Stimulated activated CD4-positive, alpha-beta T cell treated with anti-CD3 and anti-CD28 coated beads, Interleukin-15, amount 100 ng/mL, for 1 hour (primary cell): ENCODE results near the gene PACS2.

ENCODE experiments used
- DNase-seq, 2 donors: peaks; one replicate each; pipeline ENCODE4 v3.0.0-alpha.2; 2020; ENCODE audit warnings: low read depth in 1 of 2, low spot score in 1 of 2

PACS2 gene

DNA sequence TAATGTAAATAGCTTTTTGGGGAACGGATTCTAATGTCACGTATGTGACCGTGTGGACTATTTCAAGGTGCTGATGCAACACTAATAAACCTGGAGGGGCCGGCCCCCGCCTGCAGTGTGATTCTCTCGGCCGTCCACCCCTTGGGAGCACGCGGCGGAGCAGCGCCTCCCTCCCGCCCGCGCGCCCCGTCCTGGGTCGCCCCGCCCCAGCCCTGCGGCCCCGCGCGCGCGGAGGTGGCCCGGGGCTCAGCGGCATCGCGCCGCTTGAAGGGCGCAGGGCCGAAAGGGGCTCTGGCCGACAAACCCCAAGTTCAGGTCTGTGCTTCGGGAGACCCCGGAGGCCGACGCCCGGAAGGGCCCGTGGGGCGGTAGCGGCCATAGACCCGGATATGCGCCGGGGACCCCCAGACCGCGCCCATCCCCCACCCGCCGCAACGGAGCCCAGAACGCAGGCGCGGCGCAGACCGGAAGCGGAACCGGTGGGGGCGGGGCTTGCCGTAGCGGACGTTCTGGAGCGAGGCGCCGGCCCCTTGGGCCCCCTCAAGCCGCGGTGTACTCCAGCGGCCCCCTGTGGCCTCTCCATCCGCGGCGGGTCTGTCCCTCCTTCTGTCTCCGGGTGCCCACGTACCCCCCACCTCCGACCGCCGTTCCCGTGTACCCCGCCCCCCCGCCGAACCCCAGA, 83.6 kb downstream of the PACS2 start, which contains the start of gene TEX22:
Gene TEX22 (plus strand): TSS at position 495 of the 682 bp plus-strand sequence. CDS start 803 bp downstream, outside the sequence.
- peak; percentile 81 to 94 for DNase-seq

GRCh38 chr14:105398726-105399465, 84.3 kb downstream of the PACS2 start:
- DNase-seq: no peak

GRCh38 chr14:105399466-105399775, 84.9 kb downstream of the PACS2 start:
- no peak for DNase-seq

- DNase-seq: no peak
Measured at GRCh38 chr14:105400016-105400415, 85.5 kb downstream of the PACS2 start.

DNA sequence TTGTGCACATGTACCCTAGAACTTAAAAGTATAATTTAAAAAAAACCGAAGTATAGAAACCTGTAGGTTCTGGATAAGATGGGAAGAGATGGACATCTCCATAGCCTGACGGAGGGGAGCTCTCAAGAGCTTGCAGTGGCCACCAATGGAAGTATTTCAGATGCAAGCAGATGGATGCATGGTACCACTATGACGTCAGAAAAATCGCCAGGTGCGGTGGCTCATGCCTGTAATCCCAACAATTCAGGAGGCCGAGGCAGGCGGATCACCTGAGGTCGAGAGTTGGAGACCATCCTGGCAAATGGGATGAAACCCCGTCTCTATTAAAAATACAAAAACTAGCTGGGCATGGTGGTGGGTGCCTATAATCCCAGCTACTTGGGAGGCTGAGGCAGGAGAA, 87.2 kb downstream of the PACS2 start:
- no peak for DNase-seq

- DNase-seq: no peak
Measured at GRCh38 chr14:105408592-105408991, 94.0 kb downstream of the PACS2 start.

- no peak for DNase-seq
Measured at GRCh38 chr14:105409364-105409763, 94.8 kb downstream of the PACS2 start.

GRCh38 chr14:105410642-105411016, 96.1 kb downstream of the PACS2 start:
- DNase-seq: no peak

DNA sequence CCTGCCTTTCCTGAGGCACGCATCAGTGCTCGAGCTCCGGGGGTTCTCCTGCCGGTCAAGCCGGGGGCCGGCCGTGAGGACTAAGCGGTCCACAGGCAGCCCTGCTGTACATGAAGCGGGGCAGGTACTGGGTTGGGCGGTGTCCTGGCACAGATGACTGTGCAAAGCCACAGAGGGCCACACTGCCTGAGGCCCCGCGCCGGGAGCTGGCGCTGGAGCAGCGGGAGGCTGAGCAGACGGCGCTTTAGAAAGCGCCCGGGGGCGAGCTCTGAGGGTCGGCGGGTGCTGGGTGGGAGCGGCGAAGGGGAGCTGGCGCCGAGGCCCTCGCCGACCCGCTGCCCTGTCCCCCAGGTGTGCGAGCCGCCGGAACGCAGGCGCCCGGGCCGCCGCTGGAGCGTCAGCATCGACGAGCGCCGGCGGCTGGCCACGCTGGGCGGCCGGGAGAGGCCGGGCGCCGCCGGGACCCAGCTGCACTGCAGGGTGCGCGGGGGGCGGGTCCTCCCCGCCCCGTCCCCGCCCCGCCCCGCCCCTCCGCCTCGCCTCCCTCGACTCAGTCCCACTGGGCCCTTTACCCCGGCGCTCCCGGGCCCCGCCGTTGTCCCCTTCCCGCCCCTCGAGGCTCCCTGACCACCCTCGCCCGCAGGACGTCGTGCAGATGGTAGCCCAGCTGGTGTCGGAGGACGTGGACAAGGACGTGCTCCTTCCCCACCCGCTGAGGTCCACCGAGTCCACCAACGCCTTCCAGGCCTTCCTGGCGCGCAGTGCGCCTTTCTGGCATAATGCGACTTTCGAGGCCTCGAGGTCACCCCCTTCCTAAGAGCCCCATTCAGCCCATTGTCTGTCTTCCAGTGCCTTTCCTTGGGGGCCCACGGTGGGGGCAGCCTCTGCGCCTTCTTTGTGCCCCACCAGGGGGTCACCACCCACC, 96.7 kb downstream of the PACS2 start:
- DNase-seq: peak in 1 of 2 donors; percentile 21

- DNase-seq: no peak
Measured at GRCh38 chr14:105411985-105412770, 97.6 kb downstream of the PACS2 start.

GRCh38 chr14:105412771-105413543, 98.4 kb downstream of the PACS2 start:
- no peak for DNase-seq

DNA sequence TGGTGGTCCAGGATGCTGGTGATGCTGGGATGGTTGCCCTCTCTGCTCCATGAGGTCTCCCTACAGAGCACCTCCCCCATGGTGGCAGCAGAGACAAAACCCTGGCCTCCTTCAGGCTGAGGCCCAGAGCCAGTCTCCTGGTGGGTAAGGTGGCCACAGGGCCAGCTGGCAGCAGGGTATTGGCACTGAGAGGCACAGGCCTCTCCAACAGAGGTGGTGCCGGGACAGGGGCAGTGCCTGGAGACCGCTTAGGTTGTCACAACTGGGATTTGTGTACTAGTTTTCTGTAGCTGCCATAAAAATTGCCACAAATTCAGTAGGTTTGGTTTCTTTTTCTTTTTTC, 99.0 kb downstream of the PACS2 start:
- no peak for DNase-seq

DNA sequence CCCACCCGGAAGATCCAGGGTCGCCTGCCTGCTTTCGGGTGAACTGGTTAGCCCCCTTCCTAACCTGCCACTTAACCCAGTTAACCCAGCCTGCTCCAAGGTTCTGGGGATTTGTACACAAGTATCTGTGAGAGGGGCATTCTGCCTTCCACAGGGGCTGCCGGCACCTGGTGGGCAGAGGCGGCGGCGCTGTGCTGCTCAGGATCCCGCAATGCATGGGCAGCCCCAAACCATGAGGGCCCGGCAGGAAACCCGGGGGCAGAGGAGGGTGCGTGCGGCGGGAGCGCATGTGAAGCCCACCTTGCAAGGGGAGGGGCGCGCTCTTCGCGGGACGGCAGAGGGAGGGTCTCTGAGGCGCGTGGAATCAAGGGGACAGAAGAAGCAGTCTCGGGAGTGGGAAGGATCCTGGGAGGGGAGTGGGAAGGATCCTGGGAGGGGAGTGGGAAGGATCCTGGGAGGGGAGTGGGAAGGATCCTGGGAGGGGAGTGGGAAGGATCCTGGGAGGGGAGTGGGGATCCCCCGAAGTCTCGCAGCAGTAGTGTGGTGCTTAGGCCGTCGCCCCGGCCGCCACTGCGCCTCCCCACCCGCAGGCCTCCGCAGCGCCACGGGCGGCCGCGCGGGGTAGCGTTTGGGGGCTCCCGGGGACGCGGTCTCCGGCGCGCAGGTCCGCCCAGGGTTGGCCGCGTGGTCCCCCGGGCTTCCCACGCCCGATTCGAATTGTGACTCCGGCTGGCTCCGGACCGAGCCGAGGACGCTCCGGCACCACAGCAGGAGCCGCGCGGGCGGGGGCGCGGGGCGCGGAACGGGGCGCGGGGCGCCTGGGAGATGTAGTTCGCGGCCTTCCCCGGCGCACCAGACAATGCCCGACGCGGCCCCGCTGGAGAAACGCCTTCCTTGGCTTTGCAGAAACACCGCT, 100.2 kb downstream of the PACS2 start:
- peak; percentile 33 to 69 for DNase-seq

DNA sequence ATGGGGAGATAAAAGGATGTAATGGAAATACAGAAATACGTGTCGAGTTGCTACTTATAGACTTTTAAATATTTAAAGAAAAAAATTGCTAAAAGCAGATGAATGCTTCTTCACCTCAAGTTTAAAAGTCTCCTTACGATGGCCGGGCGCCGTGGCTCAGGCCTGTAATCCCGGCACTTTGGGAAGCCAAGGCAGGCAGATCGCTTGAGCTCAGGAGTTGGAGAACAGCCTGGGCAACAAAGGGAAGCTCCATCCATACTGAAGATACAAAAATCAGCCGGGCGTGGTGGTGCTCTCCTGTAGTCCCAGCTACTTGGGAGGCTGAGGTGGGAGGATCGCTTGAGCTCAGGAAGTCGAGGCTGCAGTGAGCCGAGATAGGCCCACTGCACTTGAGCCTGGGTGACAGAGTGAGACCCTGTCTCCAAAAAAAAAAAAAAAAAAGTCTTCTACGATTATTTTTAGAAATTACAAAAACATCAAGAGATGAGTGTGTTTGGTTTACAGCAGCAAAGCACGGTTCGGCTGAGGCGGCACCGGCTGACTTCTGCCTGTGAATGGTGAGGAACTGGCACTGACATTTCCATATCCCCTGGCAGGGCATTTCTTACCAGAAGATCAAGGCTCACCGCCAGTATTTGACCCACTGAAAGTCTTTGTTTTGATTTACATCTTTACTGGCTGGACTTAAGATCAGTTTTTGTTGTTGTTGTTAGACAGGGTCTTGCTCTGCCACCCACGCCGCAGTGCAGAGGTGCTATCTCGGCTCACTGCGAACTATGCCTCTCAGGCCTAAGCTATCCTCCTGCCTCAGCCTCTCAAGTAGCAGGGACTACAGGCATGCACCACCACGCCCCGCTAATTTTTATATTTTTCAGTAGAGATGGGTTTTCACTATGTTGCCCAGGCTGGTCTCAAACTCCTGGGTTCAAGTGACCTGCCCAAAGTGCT, 101.2 kb downstream of the PACS2 start:
- DNase-seq: no peak

- no peak for DNase-seq
Measured at GRCh38 chr14:105416671-105417070, 102.1 kb downstream of the PACS2 start.

DNA sequence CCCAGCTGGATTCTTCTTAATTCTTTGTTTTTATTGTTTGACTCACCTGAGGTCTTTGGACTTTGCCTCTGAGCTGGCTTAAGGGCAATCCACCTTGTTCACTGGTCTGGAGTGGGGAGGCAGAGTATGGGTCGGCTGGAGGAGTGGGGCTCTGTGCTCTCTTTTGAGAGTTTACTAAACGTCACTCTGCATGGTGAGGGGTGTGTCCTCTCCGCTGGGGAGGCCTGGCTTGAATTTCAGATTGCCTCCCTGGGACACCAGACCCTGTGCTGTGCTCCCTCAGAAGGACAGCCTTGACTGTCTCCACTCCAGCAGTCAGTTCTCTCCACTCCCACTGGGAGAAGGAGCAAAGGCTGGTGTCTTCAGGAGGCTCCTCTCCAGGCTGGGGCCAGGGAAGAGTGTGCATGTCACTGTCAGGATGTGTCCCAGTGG, 103.2 kb downstream of the PACS2 start:
- no peak for DNase-seq

GRCh38 chr14:105418269-105419194, 104.0 kb downstream of the PACS2 start:
- no peak for DNase-seq
